A549 (cell line): ENCODE data around the gene CHORDC1.

Source experiments
- CTCF ChIP-seq: fragments of >200 bp; sonication (Bioruptor Twin); formaldehyde crosslinking; IDR thresholded peaks from 3 replicates; pipeline ENCODE4 v1.5.1; 2016
- EP300 ChIP-seq, 2 experiments: fragments of >200 bp; sonication (Bioruptor Twin); formaldehyde crosslinking; IDR thresholded peaks; 2 replicates in 1 of 2; 3 replicates in 1 of 2; pipeline ENCODE4 v1.6.1; 2016 to 2017
- JUN ChIP-seq, 2 experiments: fragments of >200 bp; sonication (Bioruptor Twin); formaldehyde crosslinking; IDR thresholded peaks; 2 replicates in 1 of 2; 3 replicates in 1 of 2; pipeline ENCODE4 v1.6.1; 2016 to 2017

DNA sequence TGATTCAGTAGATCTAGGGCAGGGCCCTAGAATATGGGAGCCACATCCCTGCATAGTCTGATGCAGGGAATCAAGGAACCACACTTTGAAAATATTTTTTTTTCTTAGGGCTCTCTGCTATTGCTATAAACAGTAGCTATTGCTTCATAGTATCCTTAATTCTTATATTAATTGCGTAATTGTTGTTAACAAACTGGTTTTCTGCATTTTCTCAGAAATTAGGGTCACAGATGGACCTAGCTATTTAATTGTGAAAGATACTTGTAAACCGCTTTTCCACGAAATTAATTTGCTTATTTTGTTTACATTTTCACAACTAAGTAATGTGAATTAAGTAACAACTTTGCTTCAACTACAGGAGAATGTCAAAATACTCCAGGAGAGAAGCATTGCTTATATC, 54.3 kb downstream of the CHORDC1 start:
- TF ChIP-seq JUN (IDR thresholded peaks at IDR 0.05) (no peak), CTCF (no peak), EP300 (IDR thresholded peaks at IDR 0.05) (no peak)
